T-cell (primary cell): ENCODE measurements around the gene MS4A8. TPM values are rescaled to one million over a fixed set of nuclear protein-coding genes. Genes with fewer than 3 reads are reported as not detected.

Experiments used
- ATAC-seq, 4 experiments: fragments of 200-7000 bp in 3 of 4; fragments of 150-1000 bp in 1 of 4; cut with Tn5 transposase; replicated peaks in 1 of 4; 1 replicate in 3 of 4; 2 replicates in 1 of 4; pipeline ENCODE4 v1.10.0; 2021; ENCODE audit warnings: moderate library complexity in 3 of 4, mild to moderate bottlenecking in 2 of 4, moderate number of reproducible peaks in 1 of 4
- CTCF ChIA-PET, 2 donors: fragments of 300-600 bp; sonication (Branson Sonifier 250); formaldehyde crosslinking; loops; one replicate each; lab custom pipeline; 2022; ENCODE audit warnings: antibody characterized with exemption in 2 of 2; lab: Charles Lee
- POLR2A ChIA-PET, 2 donors: fragments of 300-600 bp; sonication (Branson Sonifier 250); formaldehyde crosslinking; loops; one replicate each; lab custom pipeline; 2022; ENCODE audit warnings: antibody characterized with exemption in 2 of 2; lab: Charles Lee
- DNase-seq, 35 experiments: peaks; one replicate each; pipeline versions ENCODE4 v3.0.0 to v3.0.0-alpha.2; 2013 to 2023
- H3K27ac ChIP-seq: one replicate; pipeline ENCODE4 v1.5.1; 2013; ENCODE audit warnings: low read length
- H3K27me3 ChIP-seq, 2 experiments: replicated peaks in 1 of 2; 1 replicate in 1 of 2; 2 replicates in 1 of 2; pipeline versions ENCODE4 v1.6.1 to v1.7.0; 2013; ENCODE audit warnings: low read length in 1 of 2, mixed read lengths in 1 of 2; ENCODE audit not compliant: control insufficient read depth in 2 of 2, insufficient read depth in 2 of 2; ENCODE audit errors: extremely low read depth in 1 of 2
- H3K36me3 ChIP-seq, 2 donors: 1 replicate in 1 of 2; 2 replicates in 1 of 2; pipeline versions ENCODE4 v1.6.1 to v1.7.0; 2013; ENCODE audit warnings: low read length in 1 of 2; ENCODE audit not compliant: control insufficient read depth in 2 of 2, insufficient read depth in 1 of 2; ENCODE audit errors: extremely low read depth in 1 of 2
- H3K4me1 ChIP-seq, 2 experiments: 1 replicate in 1 of 2; 2 replicates in 1 of 2; pipeline versions ENCODE4 v1.6.1 to v1.7.0; 2013; ENCODE audit warnings: low read length in 2 of 2, mixed read lengths in 1 of 2; ENCODE audit not compliant: insufficient read depth in 2 of 2, control insufficient read depth in 1 of 2; ENCODE audit errors: extremely low read depth in 1 of 2
- H3K4me3 ChIP-seq, 2 donors: 1 replicate in 1 of 2; 2 replicates in 1 of 2; pipeline versions ENCODE4 v1.5.1 to v1.7.0; 2013; ENCODE audit warnings: mild to moderate bottlenecking in 2 of 2, low read length in 1 of 2, moderate library complexity in 1 of 2; ENCODE audit not compliant: control insufficient read depth in 1 of 2; ENCODE audit errors: extremely low read depth in 1 of 2
- H3K9me3 ChIP-seq: 2 replicates; pipeline ENCODE4 v1.7.0; 2013
- H3K27ac Mint-ChIP-seq, 2 donors: one replicate each; pipeline ENCODE4 v1.8.0; 2020 to 2021; ENCODE audit warnings: mild to moderate bottlenecking in 2 of 2, mixed read lengths in 2 of 2
- H3K27me3 Mint-ChIP-seq, 2 donors: one replicate each; pipeline ENCODE4 v1.8.0; 2021 to 2022; ENCODE audit warnings: mixed read lengths in 2 of 2
- H3K36me3 Mint-ChIP-seq: one replicate; pipeline ENCODE4 v1.8.0; 2021; ENCODE audit warnings: mixed read lengths
- H3K4me1 Mint-ChIP-seq, 3 donors: one replicate each; pipeline ENCODE4 v1.8.0; 2020 to 2022; ENCODE audit warnings: mixed read lengths in 3 of 3, mild to moderate bottlenecking in 1 of 3
- H3K4me3 Mint-ChIP-seq, 3 donors: one replicate each; pipeline ENCODE4 v1.8.0; 2020 to 2022; ENCODE audit warnings: mild to moderate bottlenecking in 3 of 3, mixed read lengths in 3 of 3, moderate library complexity in 3 of 3
- H3K9me3 Mint-ChIP-seq, 3 donors: one replicate each; pipeline ENCODE4 v1.8.0; 2020 to 2022; ENCODE audit warnings: mixed read lengths in 3 of 3
- WGBS: methylation state at CpG from one replicate; pipeline ENCODE4 v1.1.5; 2013; ENCODE audit warnings: missing lambda C conversion rate; ENCODE audit not compliant: insufficient coverage; 5-methylcytosine and 5-hydroxymethylcytosine counted together
- total RNA-seq, 35 experiments: library from RNA in 6 of 35; stranded (reverse) in 6 of 35; fragments of 120-200 nt in 1 of 35; gene quantifications; one replicate each; pipeline versions ENCODE4 v1.2.1 to v1.2.4 and lab custom pipeline; 2013 to 2026

Gene MS4A8
- total RNA-seq, 5 donors from 2014 or later (not counting 1 experiment from before 2014, with no cell fraction given): not detected

- H3K9me3 ChIP-seq: no peaks in the 10 kb centered on the region
- Mint-ChIP-seq H3K27ac (no peak overlapping the region), H3K9me3 (no peaks in the 10 kb centered on the region), H3K4me3 (no peak overlapping the region), H3K36me3 (no peaks in the 10 kb centered on the region), H3K4me1 (no peaks in the 10 kb centered on the region), H3K27me3 (peaks cover 47 to 67% of the 10 kb centered on the region in 2 donors)
- DNase-seq (no peak), ATAC-seq (no peak)
- no peak overlapping the region for H3K27ac ChIP-seq
- POLR2A ChIA-PET: no interaction called here
- peaks cover 0 to 42% of the 10 kb centered on the region in 2 experiments for H3K27me3 ChIP-seq
- no peaks in the 10 kb centered on the region for H3K4me1 ChIP-seq
- H3K4me3 ChIP-seq: no peak overlapping the region
- H3K36me3 ChIP-seq: no peaks in the 10 kb centered on the region
- CTCF ChIA-PET: no interaction called here
- 89% methylated on average over 9 of the region's 11 CpGs for WGBS
Observed at GRCh38 chr11:60763692-60764369, 64.4 kb downstream of the MS4A8 start.

DNA sequence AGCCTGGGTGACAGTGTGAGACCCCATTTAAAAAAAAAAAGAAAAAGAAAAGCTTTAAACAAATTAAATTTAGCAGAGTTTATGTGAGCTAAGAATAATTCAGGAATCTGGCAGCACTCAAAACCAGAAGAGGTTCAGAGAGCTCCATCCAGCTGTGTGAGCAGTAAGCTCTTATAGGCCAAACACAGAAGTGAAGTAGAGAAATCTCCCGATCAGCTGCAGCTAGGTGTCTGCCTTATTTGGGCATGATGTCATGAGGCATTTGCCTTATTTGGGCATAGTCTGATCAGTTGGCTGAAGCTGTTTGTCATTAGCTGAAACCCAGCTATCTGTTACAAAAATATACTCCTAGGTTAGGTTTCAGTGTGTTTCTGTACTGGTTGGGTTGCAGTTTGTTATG is 65.5 kb downstream of the MS4A8 start:
- ChIA-PET POLR2A (no interaction called here), CTCF (interaction anchor here in 1 of 2 donors (1.0 kb wide), 1 partner anchor 11 kb away, joined by 3 read pairs; no protein-coding TSS in a partner anchor)
- H3K36me3 ChIP-seq: no peaks in the 10 kb centered on the region
- H3K9me3 ChIP-seq: no peaks in the 10 kb centered on the region
- Mint-ChIP-seq H3K27ac (no peak overlapping the region), H3K9me3 (no peaks in the 10 kb centered on the region), H3K27me3 (peaks cover 37 to 59% of the 10 kb centered on the region in 2 donors), H3K4me1 (no peaks in the 10 kb centered on the region), H3K36me3 (no peaks in the 10 kb centered on the region), H3K4me3 (no peak overlapping the region)
- no peak overlapping the region for H3K27ac ChIP-seq
- peaks cover 0 to 43% of the 10 kb centered on the region in 2 experiments for H3K27me3 ChIP-seq
- H3K4me3 ChIP-seq: no peak overlapping the region
- no CpG with 5 or more reads among the region's 1 CpG for WGBS
- DNase-seq: no peak
- no peaks in the 10 kb centered on the region for H3K4me1 ChIP-seq
- ATAC-seq: no peak

- POLR2A ChIA-PET: no interaction called here
- peaks cover 32 to 54% of the 10 kb centered on the region in 2 donors for H3K27me3 Mint-ChIP-seq
- peaks cover 0 to 47% of the 10 kb centered on the region in 2 experiments for H3K27me3 ChIP-seq
- no peaks in the 10 kb centered on the region for H3K36me3 Mint-ChIP-seq
- CTCF ChIA-PET: interaction anchor here in 1 of 2 donors (0.6 to 1.0 kb wide), 2 partner anchors 10 to 691 kb away, joined by 3 read pairs; no protein-coding TSS in a partner anchor
- H3K27ac Mint-ChIP-seq: no peak overlapping the region
- no peaks in the 10 kb centered on the region for H3K4me1 ChIP-seq
- no peak overlapping the region for H3K4me3 ChIP-seq
- DNase-seq (no peak), ATAC-seq (no peak)
- WGBS: 79% methylated on average over 3 of the region's 5 CpGs
- H3K9me3 Mint-ChIP-seq: no peaks in the 10 kb centered on the region
- no peak overlapping the region for H3K27ac ChIP-seq
- H3K4me3 Mint-ChIP-seq: no peak overlapping the region
- H3K4me1 Mint-ChIP-seq: no peaks in the 10 kb centered on the region
- no peaks in the 10 kb centered on the region for H3K9me3 ChIP-seq
- H3K36me3 ChIP-seq: no peaks in the 10 kb centered on the region
Observed at GRCh38 chr11:60765355-60765754, 65.9 kb downstream of the MS4A8 start.

Other genes starting within 250 kb of the MS4A8 start
- 10 to 100 TPM in 4 of 5 donors, 1 to 10 TPM in 1; 5.6 to 54.1 (median 14.5) TPM for gene MS4A1, start 243.8 kb upstream of the MS4A8 start, total RNA-seq
- not detected for gene MS4A12, start 206.8 kb upstream of the MS4A8 start, total RNA-seq
- not detected for gene MS4A13, start 184.2 kb upstream of the MS4A8 start, total RNA-seq
- gene MS4A18, start 25.1 kb downstream of the MS4A8 start, total RNA-seq: not detected
- not detected for gene MS4A15, start 57.3 kb downstream of the MS4A8 start, total RNA-seq
- gene MS4A10, start 85.7 kb downstream of the MS4A8 start, total RNA-seq: not detected
- gene CCDC86, start 142.5 kb downstream of the MS4A8 start, total RNA-seq: 10 to 100 TPM; 11.6 to 20.7 (median 16.3) TPM
- gene PTGDR2, start 156.3 kb downstream of the MS4A8 start, total RNA-seq: 10 to 100 TPM in 1 of 5 donors, 1 to 10 TPM in 4; 1.6 to 23.1 (median 2.7) TPM
- gene ZP1, start 167.9 kb downstream of the MS4A8 start, total RNA-seq: 1 to 10 TPM in 1 of 5 donors, under 1 TPM in 1, not detected in 3; 0.20 to 1.0 TPM
- gene PRPF19, start 207.0 kb downstream of the MS4A8 start, total RNA-seq: 100 to 1,000 TPM in 2 of 5 donors, 10 to 100 TPM in 3; 81.7 to 106 (median 96.9) TPM
- gene TMEM109, start 214.5 kb downstream of the MS4A8 start, total RNA-seq: 10 to 100 TPM; 55.6 to 82.1 (median 71.8) TPM
- gene TMEM132A, start 224.8 kb downstream of the MS4A8 start, total RNA-seq: 1 to 10 TPM in 2 of 5 donors, under 1 TPM in 1, not detected in 2; 0.23 to 1.6 (median 1.2) TPM